C4-2B (cell line): ENCODE data around the gene PSTPIP1.

Experiments used
- H3K27ac ChIP-seq: fragments of 450-650 bp; 2 replicates; pipeline ENCODE4 v1.5.1; 2017
- ZFX ChIP-seq: fragments of 450-650 bp; IDR thresholded peaks from 2 replicates; pipeline ENCODE4 v1.6.1; 2017
- TF ChIP-seq, protein P1 (sequence below): fragments of 450-650 bp; conservative IDR thresholded peaks from 2 replicates; pipeline ENCODE4 v1.5.1; 2017; ENCODE audit warnings: mild to moderate bottlenecking

The PSTPIP1 gene

DNA sequence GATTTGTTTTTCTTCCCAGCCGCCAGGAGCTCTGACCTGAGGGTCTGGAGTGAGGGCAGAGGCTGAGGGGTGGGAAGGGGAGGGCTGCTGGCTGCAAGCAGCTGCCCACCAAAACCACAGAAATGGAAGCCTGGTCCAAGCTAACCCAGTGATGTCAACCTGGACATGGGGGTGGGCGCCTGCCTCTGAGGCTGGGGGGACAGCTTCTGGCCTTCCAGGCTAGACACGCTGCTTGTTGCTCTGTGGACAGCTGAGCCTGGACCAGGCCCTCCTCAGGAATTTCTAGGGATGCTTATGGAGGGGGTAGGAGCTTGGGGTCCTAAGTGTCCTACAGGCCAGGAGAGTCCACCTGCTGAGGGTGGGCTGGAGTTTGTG is 21.4 kb downstream of the PSTPIP1 start:
- TF ChIP-seq, protein P1, sequence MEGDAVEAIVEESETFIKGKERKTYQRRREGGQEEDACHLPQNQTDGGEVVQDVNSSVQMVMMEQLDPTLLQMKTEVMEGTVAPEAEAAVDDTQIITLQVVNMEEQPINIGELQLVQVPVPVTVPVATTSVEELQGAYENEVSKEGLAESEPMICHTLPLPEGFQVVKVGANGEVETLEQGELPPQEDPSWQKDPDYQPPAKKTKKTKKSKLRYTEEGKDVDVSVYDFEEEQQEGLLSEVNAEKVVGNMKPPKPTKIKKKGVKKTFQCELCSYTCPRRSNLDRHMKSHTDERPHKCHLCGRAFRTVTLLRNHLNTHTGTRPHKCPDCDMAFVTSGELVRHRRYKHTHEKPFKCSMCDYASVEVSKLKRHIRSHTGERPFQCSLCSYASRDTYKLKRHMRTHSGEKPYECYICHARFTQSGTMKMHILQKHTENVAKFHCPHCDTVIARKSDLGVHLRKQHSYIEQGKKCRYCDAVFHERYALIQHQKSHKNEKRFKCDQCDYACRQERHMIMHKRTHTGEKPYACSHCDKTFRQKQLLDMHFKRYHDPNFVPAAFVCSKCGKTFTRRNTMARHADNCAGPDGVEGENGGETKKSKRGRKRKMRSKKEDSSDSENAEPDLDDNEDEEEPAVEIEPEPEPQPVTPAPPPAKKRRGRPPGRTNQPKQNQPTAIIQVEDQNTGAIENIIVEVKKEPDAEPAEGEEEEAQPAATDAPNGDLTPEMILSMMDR = no peak
- TF ChIP-seq ZFX = no peak
- H3K27ac ChIP-seq = no peak overlapping the region

DNA sequence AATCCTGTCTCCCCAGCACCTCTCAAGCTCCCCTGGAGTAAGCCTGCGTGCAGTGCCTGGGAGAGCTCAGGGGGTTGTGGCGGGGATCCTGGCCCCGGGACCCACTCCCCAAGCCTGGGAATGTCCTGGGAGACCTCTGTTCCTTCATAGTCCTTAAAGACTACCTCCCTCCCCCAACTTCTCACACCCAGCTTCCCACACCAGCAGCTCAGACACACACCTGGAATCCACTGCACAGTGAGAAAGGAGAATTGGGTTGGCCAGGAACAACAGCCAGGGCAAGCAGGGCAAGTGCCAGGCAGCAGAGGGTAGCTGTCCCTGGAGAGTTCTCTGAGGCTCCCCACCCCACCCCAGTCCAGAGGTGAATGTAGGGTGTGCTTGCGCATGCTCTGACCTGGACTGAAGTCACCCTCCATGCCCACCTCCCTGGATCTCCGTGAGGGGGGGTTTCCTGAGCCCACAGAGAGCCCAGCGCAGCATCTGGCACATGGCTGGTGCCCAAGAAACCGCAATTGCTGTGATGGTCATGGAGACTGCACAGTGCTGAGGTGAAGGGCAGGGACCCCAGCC is 22.2 kb downstream of the PSTPIP1 start:
- H3K27ac ChIP-seq = no peak overlapping the region
- TF ChIP-seq ZFX = no peak
- TF ChIP-seq, protein P1 = no peak

DNA sequence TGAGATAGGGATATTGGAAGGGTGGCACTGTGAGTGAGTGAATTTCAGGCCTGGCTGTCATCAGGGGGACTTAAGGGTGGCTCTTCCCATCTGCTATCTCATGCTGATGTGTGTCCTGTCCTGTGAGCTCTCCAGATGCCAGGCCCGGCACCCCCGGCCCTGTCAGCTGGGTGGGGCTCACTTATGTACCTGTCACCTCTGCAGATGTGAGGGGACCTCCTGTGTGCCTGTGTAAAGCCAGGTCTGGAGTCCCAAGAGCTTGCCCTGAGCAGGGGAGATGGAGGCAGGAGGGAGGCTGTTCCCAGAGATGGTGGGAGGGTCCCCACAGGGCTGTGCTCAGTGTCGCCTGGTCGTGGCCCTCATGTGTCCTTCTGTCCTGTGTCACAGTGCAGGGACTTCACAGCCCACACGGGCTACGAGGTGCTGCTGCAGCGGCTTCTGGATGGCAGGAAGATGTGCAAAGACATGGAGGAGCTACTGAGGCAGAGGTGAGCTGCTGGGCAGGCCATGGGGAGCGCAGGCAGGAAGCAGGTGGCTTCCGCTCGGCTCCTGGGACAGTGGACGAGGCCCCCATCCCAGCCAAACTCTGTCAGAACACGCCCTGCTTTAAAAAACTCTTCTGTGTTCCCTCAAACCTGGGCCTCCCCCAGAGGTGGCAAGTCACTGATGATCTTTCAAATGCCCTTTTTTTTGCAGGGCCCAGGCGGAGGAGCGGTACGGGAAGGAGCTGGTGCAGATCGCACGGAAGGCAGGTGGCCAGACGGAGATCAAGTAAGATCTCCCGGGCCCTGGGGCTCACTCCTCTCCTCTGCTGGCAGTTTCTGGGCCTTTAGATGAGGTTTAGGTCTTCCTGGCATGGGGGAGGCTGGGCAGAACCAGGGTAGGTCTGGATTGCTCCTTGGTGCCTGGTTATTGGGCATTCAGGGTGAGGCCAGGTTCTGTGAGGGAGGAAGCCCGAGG is 23.1 kb downstream of the PSTPIP1 start:
- no peak overlapping the region for H3K27ac ChIP-seq
- TF ChIP-seq ZFX = no peak
- TF ChIP-seq, protein P1 = no peak

DNA sequence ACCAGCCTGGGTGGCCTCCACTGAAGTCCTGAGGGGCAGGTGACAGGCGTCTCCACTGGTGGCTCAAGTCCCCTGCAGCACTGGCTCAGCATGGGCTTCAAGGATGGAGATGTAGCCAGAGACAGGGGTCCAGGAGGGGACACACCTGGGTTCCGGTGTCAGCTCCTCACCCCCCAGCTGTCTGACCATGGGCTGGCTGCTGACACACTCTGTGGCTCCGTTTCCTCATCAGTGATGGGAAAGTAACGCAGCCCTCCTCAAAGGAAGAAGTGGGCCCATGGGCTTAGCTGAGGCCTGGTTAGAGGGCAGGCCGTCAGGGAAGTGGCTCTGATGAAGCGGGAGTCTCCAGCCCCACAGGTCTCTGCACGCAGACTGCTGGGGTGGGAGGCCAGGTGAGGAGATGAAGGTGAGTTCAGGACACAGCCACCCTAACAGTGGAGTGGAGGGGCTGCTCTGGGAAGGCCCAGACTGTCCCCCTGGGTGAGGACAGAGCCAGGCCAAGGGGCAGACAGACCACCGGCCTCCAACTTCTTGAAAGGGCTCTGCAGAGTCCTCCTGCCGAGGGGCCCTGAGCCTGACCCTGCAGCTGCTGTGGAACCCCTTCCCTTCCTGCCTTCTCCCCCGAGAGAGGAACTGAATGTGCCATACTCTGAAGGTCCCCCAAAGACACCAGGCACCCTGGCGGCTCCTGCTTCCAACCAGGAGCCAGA is 24.0 kb downstream of the PSTPIP1 start:
- H3K27ac ChIP-seq = no peak overlapping the region
- TF ChIP-seq, protein P1 = no peak
- no peak for TF ChIP-seq ZFX

DNA sequence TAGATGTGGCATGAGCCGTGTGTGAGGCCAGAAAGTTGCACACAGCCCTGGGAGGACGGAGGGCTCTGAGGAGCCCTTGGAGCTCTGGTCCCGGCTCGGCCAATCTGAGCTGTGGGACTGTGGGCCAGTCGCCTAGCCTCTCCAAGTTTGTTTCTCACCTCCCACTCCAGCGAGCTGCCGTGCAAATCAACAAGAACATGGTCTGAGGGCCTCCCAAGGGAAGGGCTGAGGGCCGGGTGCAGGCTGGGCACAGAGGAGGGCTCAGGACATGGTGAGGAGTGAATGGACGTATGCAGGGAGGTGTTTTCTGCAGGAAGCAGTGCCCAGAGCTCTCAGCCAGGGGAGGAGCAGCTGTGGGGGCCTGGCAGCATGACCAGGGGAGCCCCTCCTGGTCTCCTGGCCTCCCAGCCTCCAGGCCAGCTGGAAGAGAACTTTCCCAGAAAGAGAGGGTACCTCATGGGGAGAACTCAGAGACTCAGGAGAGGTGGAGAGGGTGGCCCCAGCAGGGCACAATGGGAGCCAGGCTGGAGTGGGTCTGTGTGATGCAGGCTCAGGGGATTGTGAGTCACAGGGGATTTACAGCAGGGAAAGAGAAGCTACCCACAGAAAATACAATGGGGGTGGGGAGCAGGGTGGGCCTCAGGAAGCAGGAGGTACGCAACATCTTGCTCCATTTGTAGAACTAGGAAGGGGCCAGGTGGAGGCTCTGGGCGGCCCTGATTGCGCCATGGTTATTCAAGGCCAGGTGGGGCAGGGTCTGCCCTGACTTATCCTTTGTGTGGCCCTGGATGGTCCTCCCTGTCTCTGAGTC is 24.8 kb downstream of the PSTPIP1 start:
- no peak overlapping the region for H3K27ac ChIP-seq
- TF ChIP-seq, protein P1 = no peak
- no peak for TF ChIP-seq ZFX

DNA sequence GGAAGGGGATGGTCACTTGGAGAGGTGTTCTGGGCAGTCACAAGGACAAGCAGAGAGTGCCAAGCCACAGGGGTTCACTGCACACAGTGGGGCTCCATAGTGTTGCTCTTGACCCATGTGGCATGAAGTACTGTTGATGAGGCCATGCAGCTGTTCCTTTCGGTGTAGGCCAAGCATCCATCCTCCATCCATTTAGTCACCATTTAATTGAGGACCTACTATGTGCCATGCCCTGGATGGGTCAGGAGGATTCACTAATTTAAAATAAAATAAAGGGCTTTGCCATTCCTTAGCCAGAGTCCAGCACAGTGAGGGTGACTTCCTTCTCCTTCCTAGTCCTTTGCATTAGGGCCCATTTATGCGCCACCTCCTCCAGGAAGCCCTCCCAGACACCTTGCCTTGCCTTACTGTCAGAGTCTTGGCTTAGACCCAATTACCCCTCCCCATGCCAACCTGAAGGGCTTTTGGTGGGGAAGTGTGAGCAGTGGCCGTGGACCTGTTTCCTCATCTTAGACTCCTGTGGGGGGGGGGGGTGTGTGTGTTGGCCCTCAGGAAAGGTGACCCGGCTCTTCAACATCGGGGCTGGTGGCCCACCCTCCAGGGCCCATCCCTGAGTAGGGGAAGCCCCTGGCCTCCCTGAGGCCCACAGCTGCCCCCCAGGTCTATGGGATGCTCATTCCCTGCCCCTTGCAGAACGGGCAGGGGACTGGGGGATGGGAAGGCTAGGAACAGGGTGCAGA is 25.6 kb downstream of the PSTPIP1 start:
- no peak for TF ChIP-seq ZFX
- TF ChIP-seq, protein P1 = no peak
- H3K27ac ChIP-seq = no peak overlapping the region
